ENCODE data around the gene LCAT. TPM values are rescaled to one million over a fixed set of nuclear protein-coding genes. Genes with fewer than 3 reads are reported as not detected.

The LCAT gene
- total RNA-seq, 6 donors from 2014 or later: 21.9 to 117 (median 26.1) TPM

DNA sequence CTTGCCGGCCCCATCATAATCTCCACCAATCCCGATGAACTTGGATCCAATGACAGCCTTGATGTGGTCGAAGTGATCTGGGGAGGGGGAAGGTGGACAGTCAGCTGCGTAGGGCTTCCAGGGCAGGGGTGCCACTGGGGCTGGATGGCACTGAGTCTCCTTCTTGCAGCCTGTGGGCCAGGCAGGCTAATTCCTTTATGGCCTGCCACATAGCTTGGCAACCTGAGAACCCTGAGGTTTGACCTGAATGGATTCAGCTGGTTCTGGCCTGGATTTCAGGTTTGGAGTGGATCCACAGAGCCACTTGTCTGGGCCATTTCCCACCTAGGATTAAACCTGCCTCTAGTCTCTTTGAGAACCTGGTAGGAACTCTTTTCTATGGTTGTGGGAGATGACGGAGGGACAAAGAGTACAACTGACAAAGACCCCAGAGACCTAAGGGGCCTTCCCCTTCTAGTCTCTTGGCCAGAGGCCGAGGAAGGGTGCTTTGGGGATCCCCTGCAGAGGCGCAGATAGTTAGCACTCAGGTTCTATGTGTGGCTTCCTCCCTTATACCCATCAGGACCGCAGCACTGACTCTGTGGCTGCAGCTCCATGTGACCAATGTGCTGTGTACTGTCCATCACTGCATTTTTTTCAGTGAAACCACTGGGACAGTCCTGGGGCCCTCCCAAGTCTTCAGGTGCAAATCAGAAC, 45.5 kb upstream of the LCAT start:
- 95% methylated on average over 4 to 8 of the region's 8 CpGs for WGBS, 2 donors
- no peak for DNase-seq
- H3K4me1 ChIP-seq: peaks cover 29 to 41% (median 30%) of the 10 kb centered on the region in 4 donors

DNA sequence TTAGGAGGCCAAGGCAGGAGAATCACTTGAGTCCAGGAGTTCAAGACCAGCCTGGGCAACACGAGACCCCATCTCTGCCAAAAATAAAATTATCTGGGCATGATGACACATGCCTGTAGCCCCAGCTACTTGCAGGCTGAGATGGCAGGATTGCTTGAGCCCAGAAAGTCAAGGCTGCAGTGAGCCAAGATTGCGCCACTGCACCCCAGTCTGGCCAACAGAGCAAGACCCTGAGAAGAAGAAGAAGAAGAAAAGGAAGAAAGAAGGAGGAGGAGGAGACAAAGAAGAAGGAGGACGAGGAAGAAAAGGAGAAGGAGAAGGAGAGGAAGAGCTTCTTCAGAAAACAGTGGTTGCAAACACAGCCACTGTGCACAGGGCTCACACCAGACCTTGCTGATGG, 44.8 kb upstream of the LCAT start:
- no peak for ATAC-seq (ENCODE audit: low FRiP score in 2 of 2)
- Histone ChIP-seq H3K9me3 (no peaks in the 10 kb centered on the region), H3K27ac (no peak overlapping the region), H3K36me3 (no peaks in the 10 kb centered on the region), H3K4me1 (peaks cover 31 to 45% (median 33%) of the 10 kb centered on the region in 4 donors), H3K27me3 (no peaks in the 10 kb centered on the region), H3K4me3 (no peak overlapping the region)
- DNase-seq: no peak
- 76 to 90% methylated on average over 3 of the region's 3 CpGs for WGBS, 2 donors
- no peak for TF ChIP-seq EP300 (IDR thresholded peaks at IDR 0.05)
- no peak for TF ChIP-seq POLR2AphosphoS5 (IDR thresholded peaks at IDR 0.05)
- TF ChIP-seq POLR2A (IDR thresholded peaks at IDR 0.05): no peak
- TF ChIP-seq, protein P1, sequence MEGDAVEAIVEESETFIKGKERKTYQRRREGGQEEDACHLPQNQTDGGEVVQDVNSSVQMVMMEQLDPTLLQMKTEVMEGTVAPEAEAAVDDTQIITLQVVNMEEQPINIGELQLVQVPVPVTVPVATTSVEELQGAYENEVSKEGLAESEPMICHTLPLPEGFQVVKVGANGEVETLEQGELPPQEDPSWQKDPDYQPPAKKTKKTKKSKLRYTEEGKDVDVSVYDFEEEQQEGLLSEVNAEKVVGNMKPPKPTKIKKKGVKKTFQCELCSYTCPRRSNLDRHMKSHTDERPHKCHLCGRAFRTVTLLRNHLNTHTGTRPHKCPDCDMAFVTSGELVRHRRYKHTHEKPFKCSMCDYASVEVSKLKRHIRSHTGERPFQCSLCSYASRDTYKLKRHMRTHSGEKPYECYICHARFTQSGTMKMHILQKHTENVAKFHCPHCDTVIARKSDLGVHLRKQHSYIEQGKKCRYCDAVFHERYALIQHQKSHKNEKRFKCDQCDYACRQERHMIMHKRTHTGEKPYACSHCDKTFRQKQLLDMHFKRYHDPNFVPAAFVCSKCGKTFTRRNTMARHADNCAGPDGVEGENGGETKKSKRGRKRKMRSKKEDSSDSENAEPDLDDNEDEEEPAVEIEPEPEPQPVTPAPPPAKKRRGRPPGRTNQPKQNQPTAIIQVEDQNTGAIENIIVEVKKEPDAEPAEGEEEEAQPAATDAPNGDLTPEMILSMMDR (IDR thresholded peaks at IDR 0.05): no peak

More for the DNA sequence above, 45.5 kb upstream of the LCAT start:
- Histone ChIP-seq H3K4me3 (no peak overlapping the region), H3K36me3 (no peaks in the 10 kb centered on the region), H3K27me3 (no peaks in the 10 kb centered on the region), H3K27ac (no peak overlapping the region), H3K9me3 (no peaks in the 10 kb centered on the region)
- ATAC-seq (ENCODE audit: low FRiP score in 2 of 2): no peak
- TF ChIP-seq EP300 (IDR thresholded peaks at IDR 0.05) (no peak), POLR2AphosphoS5 (IDR thresholded peaks at IDR 0.05) (no peak), POLR2A (IDR thresholded peaks at IDR 0.05) (no peak)
- TF ChIP-seq, protein P1 (IDR thresholded peaks at IDR 0.05): no peak

DNA sequence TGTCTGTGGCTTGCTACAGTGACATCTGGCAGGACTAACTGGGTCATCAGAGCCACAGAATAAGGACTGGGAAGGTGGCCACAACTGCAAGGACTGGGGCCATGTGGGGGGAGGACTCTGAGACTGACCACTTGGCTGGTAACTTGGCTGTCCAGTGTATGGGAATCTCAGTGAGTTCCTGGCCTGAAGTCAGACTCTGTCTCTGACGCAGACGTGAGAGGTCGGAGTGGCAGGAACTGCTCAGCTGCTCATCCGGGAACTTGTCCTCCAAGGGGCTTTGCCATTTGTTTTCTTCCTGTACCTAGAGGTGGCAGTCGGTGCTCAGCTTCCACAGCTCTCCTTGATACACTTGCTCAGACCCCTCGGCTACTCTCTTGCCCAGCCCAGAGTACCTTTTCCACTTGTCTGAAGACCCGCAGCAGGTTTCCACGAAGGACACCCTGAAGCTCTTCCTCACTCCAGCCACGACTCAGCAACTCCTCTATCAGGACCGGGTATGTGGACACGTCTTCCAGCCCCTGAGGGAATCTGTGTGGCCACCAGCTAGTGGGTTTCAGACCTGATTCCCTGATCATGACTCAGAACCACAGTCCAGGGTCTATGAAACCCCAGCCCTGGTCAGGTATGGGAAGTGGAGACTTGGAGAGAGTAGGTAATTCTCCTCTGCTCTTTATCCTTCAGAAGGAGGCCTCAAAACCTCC, 43.7 kb upstream of the LCAT start:
- Histone ChIP-seq H3K4me1 (peaks cover 26 to 42% (median 29%) of the 10 kb centered on the region in 4 donors), H3K4me3 (no peak overlapping the region), H3K27ac (peak overlapping the region; percentile 26 to 77 (median 54)), H3K9me3 (no peaks in the 10 kb centered on the region), H3K27me3 (no peaks in the 10 kb centered on the region), H3K36me3 (no peaks in the 10 kb centered on the region)
- ATAC-seq (ENCODE audit: low FRiP score in 2 of 2) (peak in 1 of 2 donors; percentile 32), DNase-seq (no peak)
- 54 to 57% methylated on average over 7 to 11 of the region's 11 CpGs for whole genome bisulfite sequencing, 2 donors
- no peak for TF ChIP-seq POLR2A (IDR thresholded peaks at IDR 0.05)
- TF ChIP-seq EP300 (IDR thresholded peaks at IDR 0.05): no peak
- TF ChIP-seq POLR2AphosphoS5 (IDR thresholded peaks at IDR 0.05): no peak
- TF ChIP-seq, protein P1 (IDR thresholded peaks at IDR 0.05): no peak

DNA sequence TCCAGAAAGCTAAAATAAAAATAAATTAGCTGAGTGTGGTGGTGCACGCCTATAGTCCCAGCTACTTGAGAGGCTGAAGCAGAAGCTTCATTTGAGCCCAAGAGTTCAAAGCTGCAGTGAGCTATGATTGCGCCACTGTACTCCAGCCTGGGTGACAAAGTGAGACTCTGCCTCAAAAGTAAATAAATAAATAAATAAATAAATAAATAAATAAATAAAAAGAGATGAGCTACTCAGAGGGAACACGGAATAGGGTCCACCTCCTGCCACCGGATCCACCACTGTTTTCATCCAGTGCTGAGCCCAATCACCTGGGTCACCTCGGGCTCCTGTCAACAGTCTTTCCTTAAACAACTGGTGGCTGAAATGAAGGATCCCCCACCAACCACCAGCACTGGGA, 43.0 kb upstream of the LCAT start:
- no peak for TF ChIP-seq POLR2AphosphoS5 (IDR thresholded peaks at IDR 0.05)
- TF ChIP-seq EP300 (IDR thresholded peaks at IDR 0.05): no peak
- TF ChIP-seq, protein P1 (IDR thresholded peaks at IDR 0.05): no peak
- TF ChIP-seq POLR2A (IDR thresholded peaks at IDR 0.05): no peak
- Histone ChIP-seq H3K9me3 (no peaks in the 10 kb centered on the region), H3K4me3 (no peak overlapping the region), H3K4me1 (peaks cover 26 to 40% (median 29%) of the 10 kb centered on the region in 4 donors), H3K36me3 (no peaks in the 10 kb centered on the region), H3K27ac (peak overlapping the region in 3 of 4 donors; percentile 48 to 77 (median 61)), H3K27me3 (no peaks in the 10 kb centered on the region)
- WGBS, 2 donors: 83 to 91% methylated on average over 5 of the region's 5 CpGs
- DNase-seq (no peak), ATAC-seq (ENCODE audit: low FRiP score in 2 of 2) (no peak)
